Osteocyte (in vitro differentiated cells): ENCODE data around the gene NAXD. TPM values are rescaled to one million over a fixed set of nuclear protein-coding genes. Genes with fewer than 3 reads are reported as not detected.

Experiments
- DNase-seq: peaks from one replicate; pipeline ENCODE4 v3.0.0; 2021; ENCODE audit warnings: mixed read lengths; ENCODE audit not compliant: unreplicated experiment; ENCODE audit errors: extremely low spot score
- H3K27ac Mint-ChIP-seq: one replicate; pipeline ENCODE4 v1.8.0; 2021; ENCODE audit warnings: mild to moderate bottlenecking, mixed read lengths; ENCODE audit not compliant: unreplicated experiment
- H3K27me3 Mint-ChIP-seq: one replicate; pipeline ENCODE4 v1.8.0; 2021; ENCODE audit warnings: mixed read lengths; ENCODE audit not compliant: unreplicated experiment
- H3K36me3 Mint-ChIP-seq: one replicate; pipeline ENCODE4 v1.8.0; 2021; ENCODE audit warnings: mixed read lengths; ENCODE audit not compliant: unreplicated experiment
- H3K4me1 Mint-ChIP-seq: one replicate; pipeline ENCODE4 v1.8.0; 2021; ENCODE audit warnings: mixed read lengths; ENCODE audit not compliant: unreplicated experiment
- H3K4me3 Mint-ChIP-seq: one replicate; pipeline ENCODE4 v1.8.0; 2021; ENCODE audit warnings: mild to moderate bottlenecking, moderate library complexity, mixed read lengths; ENCODE audit not compliant: unreplicated experiment
- H3K9me3 Mint-ChIP-seq: one replicate; pipeline ENCODE4 v1.8.0; 2021; ENCODE audit warnings: mixed read lengths; ENCODE audit not compliant: unreplicated experiment
- CTCF ChIP-seq: fragments of 200-600 bp; sonication (generic); IDR thresholded peaks from 2 replicates; pipeline ENCODE4 v1.5.0; 2021; ENCODE audit warnings: antibody characterized with exemption, mild to moderate bottlenecking, moderate library complexity
- total RNA-seq: library from RNA; stranded (reverse); gene quantifications from 2 replicates; pipeline ENCODE4 v1.2.1, GENCODE V29; 2021

NAXD gene
- total RNA-seq, 1 donor from 2014 or later = 34.3 TPM

GRCh38 chr13:110571896-110572777 lies 43.2 kb upstream of the NAXD start:
- H3K9me3 Mint-ChIP-seq = no peaks in the 10 kb centered on the region

DNA sequence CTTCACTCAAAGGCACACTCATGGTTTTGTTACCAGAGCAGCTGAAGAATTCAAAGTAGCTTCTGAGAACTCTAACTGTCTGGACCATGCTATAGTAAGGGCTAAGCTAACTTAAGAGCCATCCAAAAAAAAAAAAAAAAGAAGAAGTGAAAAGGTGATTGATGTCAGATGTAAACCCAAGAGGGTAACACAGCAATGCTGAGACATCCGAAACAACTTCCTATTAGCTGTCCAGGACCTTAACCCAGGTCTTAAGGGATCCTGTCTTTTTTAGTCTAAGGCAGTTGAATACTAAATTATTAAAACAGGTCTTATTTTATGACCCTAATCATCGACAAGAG lies 42.6 kb upstream of the NAXD start:
- H3K27me3 Mint-ChIP-seq = peaks cover 17% of the 10 kb centered on the region
- no peak for DNase-seq
- H3K4me1 Mint-ChIP-seq = peaks cover 16% of the 10 kb centered on the region
- no peaks in the 10 kb centered on the region for H3K9me3 Mint-ChIP-seq
- no peak for TF ChIP-seq CTCF
- H3K36me3 Mint-ChIP-seq = peaks cover 2% of the 10 kb centered on the region
- no peak overlapping the region for H3K27ac Mint-ChIP-seq
- H3K4me3 Mint-ChIP-seq = no peak overlapping the region

More at GRCh38 chr13:110571896-110572777, 43.2 kb upstream of the NAXD start:
- peaks cover 17% of the 10 kb centered on the region for H3K27me3 Mint-ChIP-seq
- no peak overlapping the region for H3K4me3 Mint-ChIP-seq
- no peak overlapping the region for H3K27ac Mint-ChIP-seq
- H3K36me3 Mint-ChIP-seq = peaks cover 2% of the 10 kb centered on the region
- no peak for TF ChIP-seq CTCF
- H3K4me1 Mint-ChIP-seq = peaks cover 16% of the 10 kb centered on the region
- no peak for DNase-seq

- H3K4me3 Mint-ChIP-seq = no peak overlapping the region
- peaks cover 16% of the 10 kb centered on the region for H3K4me1 Mint-ChIP-seq
- DNase-seq = no peak
- H3K9me3 Mint-ChIP-seq = no peaks in the 10 kb centered on the region
- no peak overlapping the region for H3K27ac Mint-ChIP-seq
- no peak for TF ChIP-seq CTCF
- H3K36me3 Mint-ChIP-seq = no peaks in the 10 kb centered on the region
- peaks cover 15% of the 10 kb centered on the region for H3K27me3 Mint-ChIP-seq
Measured at GRCh38 chr13:110574161-110574560, 41.2 kb upstream of the NAXD start.

GRCh38 chr13:110575322-110576069 lies 39.8 kb upstream of the NAXD start:
- H3K9me3 Mint-ChIP-seq = no peaks in the 10 kb centered on the region
- no peak for DNase-seq
- peaks cover 15% of the 10 kb centered on the region for H3K27me3 Mint-ChIP-seq
- no peaks in the 10 kb centered on the region for H3K36me3 Mint-ChIP-seq
- H3K4me3 Mint-ChIP-seq = no peak overlapping the region
- no peak overlapping the region for H3K27ac Mint-ChIP-seq
- no peak for TF ChIP-seq CTCF
- peaks cover 19% of the 10 kb centered on the region for H3K4me1 Mint-ChIP-seq

- H3K27me3 Mint-ChIP-seq = peaks cover 15% of the 10 kb centered on the region
- no peak overlapping the region for H3K27ac Mint-ChIP-seq
- TF ChIP-seq CTCF = no peak
- peaks cover 23% of the 10 kb centered on the region for H3K4me1 Mint-ChIP-seq
- H3K4me3 Mint-ChIP-seq = no peak overlapping the region
- H3K9me3 Mint-ChIP-seq = no peaks in the 10 kb centered on the region
- no peaks in the 10 kb centered on the region for H3K36me3 Mint-ChIP-seq
- DNase-seq = no peak
Measured at GRCh38 chr13:110576070-110576394, 39.3 kb upstream of the NAXD start.
